A549 (cell line): ENCODE data around the gene XKR8.

Experiments
- ATOH8 ChIP-seq: fragments of 250-450 bp; sonication (Bioruptor Pico); IDR thresholded peaks from 2 replicates; pipeline ENCODE4 v1.5.0; 2020; ENCODE audit warnings: low read depth, mild to moderate bottlenecking, moderate library complexity
- BHLHE40 ChIP-seq: IDR thresholded peaks from 2 replicates; pipeline ENCODE4 v1.6.1; 2012; ENCODE audit warnings: low read depth, low read length, inconsistent platforms
- CEBPB ChIP-seq, 2 experiments: fragments of >200 bp in 1 of 2; sonication (Bioruptor Twin) in 1 of 2; formaldehyde crosslinking in 1 of 2; IDR thresholded peaks; 2 replicates each; pipeline ENCODE4 v1.6.1; 2012 to 2016
- CHD2 ChIP-seq: fragments of 150-350 bp; IDR thresholded peaks from 2 replicates; pipeline ENCODE4 v1.6.1; 2014; ENCODE audit warnings: low read length; ENCODE audit not compliant: partially characterized antibody
- CTCF ChIP-seq: fragments of >200 bp; sonication (Bioruptor Twin); formaldehyde crosslinking; IDR thresholded peaks from 3 replicates; pipeline ENCODE4 v1.5.1; 2016
- EHMT2 ChIP-seq: fragments of 200-600 bp; sonication (generic); IDR thresholded peaks from 2 replicates; pipeline ENCODE4 v1.6.1; 2016; ENCODE audit warnings: antibody characterized with exemption, low read depth, mild to moderate bottlenecking, moderate library complexity
- ESRRA ChIP-seq: fragments of 150-350 bp; IDR thresholded peaks from 2 replicates; pipeline ENCODE4 v1.6.1; 2014; ENCODE audit warnings: mild to moderate bottlenecking, low read length, borderline replicate concordance
- HDAC2 ChIP-seq: fragments of 200-600 bp; sonication (generic); IDR thresholded peaks from 2 replicates; pipeline ENCODE4 v1.6.1; 2016
- HMGXB4 ChIP-seq: fragments of 250-450 bp; sonication (Bioruptor Pico); IDR thresholded peaks from 2 replicates; pipeline ENCODE4 v1.5.0; 2021; ENCODE audit warnings: mild to moderate bottlenecking, moderate library complexity, borderline replicate concordance
- MAX ChIP-seq: IDR thresholded peaks from 2 replicates; pipeline ENCODE4 v1.6.1; 2012
- MAZ ChIP-seq: fragments of 150-350 bp; IDR thresholded peaks from 2 replicates; pipeline ENCODE4 v1.6.1; 2014; ENCODE audit warnings: antibody characterized with exemption, low read depth, low read length, borderline replicate concordance
- NFE2L2 ChIP-seq: fragments of 150-350 bp; conservative IDR thresholded peaks from 2 replicates; pipeline ENCODE4 v1.6.1; 2014; ENCODE audit warnings: low read length
- POLR2AphosphoS2 ChIP-seq: conservative IDR thresholded peaks from 2 replicates; pipeline ENCODE4 v1.6.1; 2012; ENCODE audit warnings: low read length, improper control_type of control experiment, inconsistent platforms
- ZFP36 ChIP-seq: fragments of 450-650 bp; IDR thresholded peaks from 2 replicates; pipeline ENCODE4 v1.6.1; 2014; ENCODE audit warnings: borderline replicate concordance; ENCODE audit not compliant: partially characterized antibody

- TF ChIP-seq CTCF = peak; percentile 37; the same call in 2 of the 3 replicates
- TF ChIP-seq EHMT2 = no peak
- no peak for TF ChIP-seq NFE2L2
- no peak for TF ChIP-seq ZFP36
- TF ChIP-seq MAX = no peak
- TF ChIP-seq MAZ = no peak
- TF ChIP-seq CHD2 = no peak
- no peak for TF ChIP-seq ATOH8 (CRISPR knock-in tag)
- TF ChIP-seq ESRRA = no peak
- TF ChIP-seq HMGXB4 = no peak
- TF ChIP-seq BHLHE40 = no peak
- TF ChIP-seq POLR2AphosphoS2 = no peak
- TF ChIP-seq CEBPB (IDR thresholded peaks at IDR 0.05) = no peak
- no peak for TF ChIP-seq HDAC2
These were observed 19.5 kb upstream of the XKR8 start for GRCh38 chr1:27940297-27940696.
